Mucosa of rectum (tissue), 2 donors: ENCODE data around the gene AQP3.
"Not testable (repeated sequence)": the region's sequence is repeated elsewhere in the genome, so short reads cannot be mapped to it uniquely, and the experiment has no call there.

Experiments used
- H3K27ac ChIP-seq, 2 donors: one replicate each; pipeline ENCODE4 v1.7.0; 2013; ENCODE audit warnings: inconsistent platforms in 2 of 2, low read depth in 2 of 2, low read length in 2 of 2
- H3K27me3 ChIP-seq, 2 donors: one replicate each; pipeline ENCODE4 v1.7.0; 2013; ENCODE audit warnings: low read length in 2 of 2; ENCODE audit not compliant: control insufficient read depth in 2 of 2, insufficient read depth in 2 of 2
- H3K36me3 ChIP-seq, 2 donors: one replicate each; pipeline ENCODE4 v1.7.0; 2013; ENCODE audit warnings: low read length in 2 of 2; ENCODE audit not compliant: control insufficient read depth in 2 of 2, insufficient read depth in 2 of 2
- H3K4me1 ChIP-seq, 2 donors: one replicate each; pipeline ENCODE4 v1.7.0; 2013; ENCODE audit warnings: low read length in 2 of 2, mild to moderate bottlenecking in 1 of 2; ENCODE audit not compliant: control insufficient read depth in 2 of 2, insufficient read depth in 2 of 2
- H3K4me3 ChIP-seq, 2 donors: one replicate each; pipeline ENCODE4 v1.7.0; 2013; ENCODE audit warnings: low read length in 2 of 2
- H3K9ac ChIP-seq, 2 donors: one replicate each; pipeline ENCODE4 v1.7.0; 2013; ENCODE audit warnings: low read length in 2 of 2, low read depth in 1 of 2, mild to moderate bottlenecking in 1 of 2
- H3K9me3 ChIP-seq, 2 donors: one replicate each; pipeline ENCODE4 v1.7.0; 2013; ENCODE audit warnings: low read length in 2 of 2; ENCODE audit not compliant: control insufficient read depth in 2 of 2
- donor health status: healthy.
- donor health status: Normal muscosa, but diverticular disease.

AQP3 gene

DNA sequence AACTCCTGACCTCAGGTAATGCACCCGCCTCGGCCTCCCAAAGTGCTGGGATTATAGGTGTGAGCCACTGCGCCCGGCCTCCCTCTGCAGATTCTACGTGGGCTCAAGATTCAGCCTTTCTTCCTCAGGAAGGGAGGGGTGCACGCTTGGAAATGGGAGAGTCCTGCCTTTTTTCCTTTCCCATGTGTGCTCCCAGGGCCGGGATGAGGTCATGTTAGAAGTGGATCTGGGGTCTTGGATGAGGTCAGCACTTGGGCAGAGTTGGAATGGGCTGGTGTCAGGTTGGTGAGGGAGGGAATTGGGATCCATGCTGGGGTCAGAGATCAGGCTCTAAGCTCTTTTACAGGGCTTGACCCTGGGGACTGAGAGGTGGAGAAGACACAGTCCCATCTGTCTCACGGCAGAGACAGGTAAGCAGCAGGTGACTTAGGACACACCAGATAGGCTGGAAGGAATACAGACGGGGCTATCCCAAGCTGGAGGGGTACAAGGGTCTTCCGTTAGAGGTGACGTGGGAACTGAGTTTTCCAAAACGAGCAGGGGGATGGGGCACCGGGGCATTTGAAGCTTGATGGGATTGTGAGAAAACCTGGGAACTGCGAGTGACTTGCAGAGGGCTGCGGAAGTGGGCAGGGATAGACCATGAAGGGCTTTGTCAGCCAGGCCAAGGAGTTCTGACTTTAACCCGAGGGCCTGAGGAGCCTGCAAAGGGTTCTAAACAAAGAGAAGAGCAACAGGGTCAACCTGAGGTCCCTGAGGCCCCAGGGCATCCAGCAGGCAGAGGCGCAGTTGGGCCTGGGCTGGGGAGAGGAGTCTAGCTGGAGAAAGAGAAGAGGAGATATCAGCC is 43.2 kb downstream of the AQP3 start:
- H3K9ac ChIP-seq: no peak overlapping the region
- H3K27me3 ChIP-seq: no peaks in the 10 kb centered on the region
- no peak overlapping the region for H3K27ac ChIP-seq
- H3K9me3 ChIP-seq: no peaks in the 10 kb centered on the region
- H3K4me1 ChIP-seq: no peaks in the 10 kb centered on the region
- no peaks in the 10 kb centered on the region for H3K36me3 ChIP-seq
- no peak overlapping the region for H3K4me3 ChIP-seq

DNA sequence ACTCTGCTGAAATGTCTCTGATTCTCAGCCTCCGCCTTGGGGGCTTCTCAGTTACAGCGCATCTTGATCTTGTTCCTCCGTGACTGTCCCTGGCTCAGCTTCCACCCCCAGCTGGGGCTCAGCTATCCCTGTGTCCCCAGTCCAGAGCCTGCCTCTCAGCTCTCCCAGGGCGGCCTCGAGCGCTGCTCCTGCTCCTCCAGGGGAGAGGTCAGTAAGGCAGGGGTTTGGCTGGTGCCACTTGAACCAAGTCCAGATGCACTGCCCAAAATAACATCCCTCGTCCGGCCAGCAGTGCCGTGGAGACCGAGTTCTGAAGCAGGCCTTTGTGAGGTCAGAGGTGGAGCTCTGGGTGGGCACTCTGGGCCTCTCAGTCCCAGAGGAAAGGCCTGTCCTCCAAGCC is 45.0 kb downstream of the AQP3 start, which contains the start of gene AQP7:
TSS of gene AQP7 (minus strand) at position 198 of the 400 bp plus-strand sequence. CDS start 1,306 bp downstream, outside the sequence.
- H3K4me3 ChIP-seq, H3K9ac ChIP-seq, H3K36me3 ChIP-seq, H3K27me3 ChIP-seq, H3K9me3 ChIP-seq, H3K27ac ChIP-seq, H3K4me1 ChIP-seq: not testable (repeated sequence)

DNA sequence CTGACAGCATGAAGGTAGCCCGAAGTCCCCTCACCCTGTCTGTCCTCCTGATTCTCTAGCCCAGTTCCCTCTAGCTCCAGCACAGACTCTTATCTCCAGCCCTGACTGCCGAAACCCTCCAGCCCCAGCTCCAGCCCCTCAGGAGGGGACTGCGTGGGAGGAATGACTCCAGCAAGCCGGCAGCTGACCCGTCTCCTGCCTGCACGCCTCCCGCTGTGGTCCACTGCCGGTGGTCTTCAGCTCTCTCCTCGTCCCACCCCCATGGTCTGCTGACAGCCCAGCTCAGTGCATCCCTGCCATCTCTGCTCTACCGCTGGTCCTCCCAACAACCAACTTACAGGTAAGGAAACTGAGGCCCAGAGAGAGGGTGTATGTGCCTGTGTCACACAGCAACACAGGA is 45.6 kb downstream of the AQP3 start:
- not testable (repeated sequence) for H3K27me3 ChIP-seq, H3K9ac ChIP-seq, H3K36me3 ChIP-seq, H3K4me3 ChIP-seq, H3K27ac ChIP-seq, H3K9me3 ChIP-seq, H3K4me1 ChIP-seq

DNA sequence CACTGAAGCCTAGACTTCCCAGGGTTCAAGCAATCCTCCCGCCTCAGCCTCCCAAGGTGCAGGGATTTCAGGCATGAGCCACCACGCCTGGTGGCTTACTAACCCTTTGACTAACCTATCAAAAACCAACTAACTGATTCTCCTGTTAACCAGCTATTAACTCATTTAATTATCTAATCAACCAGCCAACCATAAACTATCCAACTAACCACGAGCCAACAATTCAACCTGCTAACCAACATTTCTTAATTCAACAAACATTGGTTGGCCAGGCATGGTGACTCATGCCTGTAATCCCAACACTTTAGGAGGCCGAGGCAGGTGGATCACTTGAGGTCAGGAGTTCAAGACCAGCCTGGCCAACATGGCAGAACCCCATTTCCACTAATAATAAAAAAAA is 48.3 kb downstream of the AQP3 start:
- H3K9ac ChIP-seq: not testable (repeated sequence)

GRCh38 chr9:33397801-33398200 is 49.6 kb downstream of the AQP3 start:
- H3K27me3 ChIP-seq, H3K4me3 ChIP-seq, H3K27ac ChIP-seq, H3K9ac ChIP-seq, H3K36me3 ChIP-seq, H3K9me3 ChIP-seq, H3K4me1 ChIP-seq: not testable (repeated sequence)

More for the DNA sequence above, 48.3 kb downstream of the AQP3 start:
- H3K4me3 ChIP-seq, H3K9me3 ChIP-seq, H3K27me3 ChIP-seq, H3K4me1 ChIP-seq, H3K36me3 ChIP-seq, H3K27ac ChIP-seq: not testable (repeated sequence)

GRCh38 chr9:33395159-33395879 is 52.1 kb downstream of the AQP3 start:
- H3K27ac ChIP-seq: not testable (repeated sequence)

DNA sequence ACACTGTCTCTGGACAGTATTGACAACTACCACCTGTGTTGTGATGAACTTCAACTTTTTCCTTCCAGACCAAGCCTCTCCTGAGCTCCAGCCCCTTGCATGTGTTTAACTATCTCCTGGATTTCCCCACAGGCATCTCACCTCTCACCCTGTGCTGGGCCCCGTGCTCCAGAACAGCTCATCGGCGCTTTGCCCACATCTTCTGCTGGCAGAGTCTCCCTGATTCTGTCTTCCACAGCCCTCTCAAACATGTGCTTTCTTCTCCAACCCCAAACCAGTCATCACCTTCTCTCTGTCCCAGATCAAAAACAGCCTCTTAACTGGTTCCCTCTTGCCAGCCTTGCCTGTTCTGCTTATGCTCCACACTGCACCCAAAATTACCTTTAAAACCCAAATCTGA is 53.4 kb downstream of the AQP3 start:
- H3K27ac ChIP-seq, H3K27me3 ChIP-seq, H3K9me3 ChIP-seq, H3K4me3 ChIP-seq, H3K36me3 ChIP-seq: not testable (repeated sequence)
- peaks cover 10 to 11% of the 10 kb centered on the region in 2 donors for H3K4me1 ChIP-seq
- H3K9ac ChIP-seq: peak overlapping the region in 1 of 2 donors; percentile 33

More at GRCh38 chr9:33395159-33395879, 52.1 kb downstream of the AQP3 start:
- peak overlapping the region in 1 of 2 donors; percentile 60 for H3K9ac ChIP-seq
- H3K9me3 ChIP-seq, H3K27me3 ChIP-seq, H3K36me3 ChIP-seq: not testable (repeated sequence)
- H3K4me1 ChIP-seq: peaks cover 10 to 11% of the 10 kb centered on the region in 2 donors
- H3K4me3 ChIP-seq: peak overlapping the region; percentile 11 to 44

GRCh38 chr9:33393581-33393980 is 53.8 kb downstream of the AQP3 start:
- Histone ChIP-seq H3K27me3 (no peaks in the 10 kb centered on the region), H3K4me1 (peaks cover 10 to 11% of the 10 kb centered on the region in 2 donors), H3K9me3 (no peaks in the 10 kb centered on the region), H3K9ac (peak overlapping the region in 1 of 2 donors; percentile 33), H3K36me3 (no peaks in the 10 kb centered on the region), H3K4me3 (no peak overlapping the region), H3K27ac (no peak overlapping the region)

GRCh38 chr9:33392591-33393021 is 54.8 kb downstream of the AQP3 start:
- H3K4me3 ChIP-seq: not testable (repeated sequence)

More at GRCh38 chr9:33392591-33393021, 54.8 kb downstream of the AQP3 start:
- H3K27me3 ChIP-seq, H3K9me3 ChIP-seq, H3K36me3 ChIP-seq, H3K9ac ChIP-seq: not testable (repeated sequence)
- peaks cover 10 to 11% of the 10 kb centered on the region in 2 donors for H3K4me1 ChIP-seq
- H3K27ac ChIP-seq: peak overlapping the region; percentile 61 to 63
